Activated effector memory CD4-positive, alpha-beta T cell treated with anti-CD3 and anti-CD28 coated beads, Interleukin-2, amount 50 U/mL, for 16 hours (primary cell): ENCODE data around the gene MED16.
"Not testable (repeated sequence)": the region's sequence is repeated elsewhere in the genome, so short reads cannot be mapped to it uniquely, and the experiment has no call there.

Source experiments
- DNase-seq: peaks from one replicate; pipeline ENCODE4 v3.0.0-alpha.2; 2020

Gene MED16

DNA sequence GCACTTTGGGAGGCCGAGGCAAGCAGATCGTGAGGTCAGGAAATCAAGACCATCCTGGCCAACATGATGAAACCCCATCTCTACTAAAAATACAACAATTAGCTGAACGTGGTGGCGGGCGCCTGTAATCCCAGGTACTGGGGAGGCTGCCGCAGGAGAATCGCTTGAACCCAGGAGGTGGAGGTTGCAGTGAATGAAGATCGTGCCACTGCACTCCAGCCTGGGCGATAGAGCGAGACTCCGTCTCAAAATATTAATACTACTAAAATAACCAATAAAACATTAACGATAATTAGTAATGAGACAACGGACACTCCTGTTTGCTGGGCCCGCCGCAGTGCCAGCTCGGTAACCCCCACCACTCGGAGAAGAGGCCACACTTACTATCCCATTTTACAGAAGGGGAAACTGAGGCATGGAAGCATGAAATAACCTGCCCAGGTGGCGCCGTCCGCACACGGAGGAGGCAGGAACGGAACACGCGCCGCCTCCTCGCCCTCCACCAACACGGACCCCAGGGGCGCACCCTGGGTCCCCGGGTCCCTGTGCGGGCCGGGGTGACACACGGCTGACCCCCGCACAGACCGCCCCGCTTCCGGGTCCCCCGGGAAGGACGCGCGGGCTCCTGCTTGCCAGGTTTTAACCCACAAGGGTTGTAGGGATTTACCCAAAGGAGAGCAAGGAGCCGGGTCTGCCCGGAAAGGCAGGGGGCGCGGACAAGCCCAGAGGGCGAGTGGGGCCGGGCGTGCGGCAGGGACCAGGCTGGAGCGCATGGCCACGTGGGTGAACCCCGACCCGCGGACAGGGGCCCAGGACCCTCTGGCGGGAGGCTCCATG, 18.4 kb upstream of the MED16 start:
- DNase-seq: no peak

DNA sequence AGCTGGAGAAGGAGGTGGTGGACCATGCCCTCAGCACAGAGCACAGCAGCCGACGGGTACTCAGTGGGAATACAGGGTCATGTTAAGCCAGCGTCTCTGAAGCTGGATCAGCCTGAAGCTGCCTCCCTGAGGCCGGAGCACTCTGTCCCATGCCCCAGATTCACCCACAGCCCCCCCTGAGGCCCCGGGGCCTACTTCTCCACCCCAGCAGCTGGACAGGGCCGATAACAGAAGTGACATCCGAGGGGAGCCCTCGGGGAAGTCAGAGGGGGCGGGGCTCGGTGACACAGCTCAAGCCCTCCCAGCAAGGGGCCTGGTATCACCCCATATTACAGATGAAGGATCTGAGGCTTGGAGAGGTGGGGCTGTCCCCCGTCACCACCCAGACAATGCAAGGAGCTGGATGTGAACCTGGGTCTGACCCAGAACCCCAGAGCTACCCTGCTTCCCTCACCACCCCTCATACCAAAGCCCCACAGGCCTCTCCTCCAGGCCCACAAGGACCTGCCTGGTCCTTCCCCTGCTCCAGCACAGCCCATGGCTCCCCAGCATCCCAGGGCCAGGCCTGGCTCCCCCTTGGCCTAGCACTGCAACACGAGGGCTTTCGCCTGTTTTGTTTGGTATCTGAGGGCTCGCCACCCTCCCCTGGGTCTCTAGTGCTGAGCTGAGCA, 14.3 kb upstream of the MED16 start:
- DNase-seq: no peak

DNA sequence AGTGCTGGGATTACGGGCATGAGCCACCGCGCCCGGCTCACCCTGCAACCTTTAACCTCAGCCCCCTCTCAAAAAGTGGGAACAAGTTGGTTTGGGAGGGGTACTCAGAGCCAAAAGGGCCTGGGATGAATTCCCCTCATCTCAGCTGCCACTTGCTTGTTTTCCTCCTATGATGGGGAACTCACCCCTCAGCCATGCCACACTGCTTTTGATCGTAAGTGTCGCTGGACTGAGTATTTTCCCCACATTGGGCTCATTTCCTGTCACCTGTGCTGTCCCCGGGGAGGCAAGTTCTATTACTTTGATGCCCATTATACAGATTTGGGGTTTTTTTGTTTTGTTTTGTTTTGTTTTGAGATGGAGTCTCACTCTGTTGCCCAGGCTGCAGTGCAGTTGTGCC, 13.5 kb upstream of the MED16 start:
- DNase-seq: no peak

DNA sequence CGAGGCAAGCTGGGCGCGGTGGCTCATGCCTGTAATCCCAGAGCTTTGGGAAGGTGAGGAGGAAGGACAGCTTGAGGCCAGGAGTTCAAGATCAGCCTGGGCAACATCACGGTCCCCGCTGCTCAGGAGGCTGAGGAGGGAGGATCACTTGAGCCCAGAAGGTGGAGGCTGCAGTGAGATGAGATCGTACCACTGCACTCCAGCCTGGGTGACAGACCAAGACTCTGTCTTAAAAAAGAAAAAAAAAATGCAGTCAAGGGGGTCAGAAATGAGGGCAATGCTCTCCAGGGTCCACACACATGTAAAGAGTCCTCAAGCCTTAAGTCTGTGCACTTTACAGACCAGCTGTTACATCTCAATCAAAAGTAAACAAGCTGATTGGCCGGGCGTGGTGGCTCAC, 11.6 kb upstream of the MED16 start:
- DNase-seq: no peak

DNA sequence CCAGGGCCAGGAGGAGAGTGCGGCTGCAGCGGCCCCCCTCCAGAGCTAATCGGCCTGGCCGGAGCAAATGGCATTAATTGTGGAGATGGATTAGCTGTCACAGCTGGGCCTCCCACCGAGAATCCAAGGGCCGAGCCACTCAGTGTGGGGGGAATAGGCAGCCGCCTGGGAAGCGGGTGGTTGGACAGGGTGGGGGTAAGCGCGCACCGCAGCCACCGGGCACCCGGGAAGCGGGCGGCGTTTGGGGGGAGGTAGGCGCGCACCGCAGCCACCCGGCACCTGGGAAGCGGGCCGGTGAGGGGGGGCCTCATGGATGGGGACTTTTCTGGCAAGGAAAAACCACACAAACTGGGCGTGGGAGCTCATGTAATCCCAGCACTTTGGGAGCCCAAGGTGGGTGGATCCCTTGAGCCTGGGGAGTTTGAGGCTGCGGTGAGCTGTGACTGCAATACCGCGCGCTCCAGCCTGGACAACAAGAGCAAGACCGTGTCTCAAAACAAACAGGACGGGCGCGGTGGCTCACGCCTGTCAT, 10.3 kb upstream of the MED16 start:
- no peak for DNase-seq

DNA sequence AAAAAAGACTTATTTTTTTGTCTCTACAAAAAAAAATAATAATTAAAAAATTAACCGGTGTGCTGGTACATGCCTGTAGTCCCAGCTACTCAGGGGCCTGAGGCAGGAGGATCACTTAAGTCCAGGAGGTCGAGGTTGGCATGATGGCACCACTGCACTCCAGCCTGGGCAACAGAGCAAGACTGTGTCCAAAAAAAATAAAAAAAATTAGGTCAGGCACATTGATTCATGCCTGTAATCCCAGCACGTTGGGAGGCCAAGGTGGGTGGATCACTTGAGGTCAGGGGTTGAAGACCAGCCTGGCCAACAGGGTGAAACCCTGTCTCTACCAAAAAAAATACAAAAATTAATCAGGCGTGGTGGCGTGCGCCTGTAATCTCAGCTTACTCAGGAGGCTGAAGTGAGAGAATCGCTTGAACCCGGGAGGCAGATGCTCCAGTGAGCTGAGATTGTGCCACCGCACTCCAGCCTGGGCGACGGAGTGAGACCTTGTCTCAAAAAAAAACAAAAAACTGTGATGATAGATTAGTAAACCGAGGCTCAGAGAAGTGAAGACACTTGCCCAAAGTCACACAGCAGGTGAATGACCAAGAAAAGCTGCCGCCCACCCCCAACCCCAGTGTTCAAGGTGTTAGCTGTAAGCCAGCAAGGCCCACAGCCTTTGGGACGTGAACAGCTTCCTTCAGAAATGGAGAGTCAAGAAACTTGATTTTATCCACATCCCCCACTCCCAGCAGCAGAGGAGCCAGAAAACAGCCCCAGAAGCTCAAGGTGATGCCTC, 9.6 kb upstream of the MED16 start:
- no peak for DNase-seq

DNA sequence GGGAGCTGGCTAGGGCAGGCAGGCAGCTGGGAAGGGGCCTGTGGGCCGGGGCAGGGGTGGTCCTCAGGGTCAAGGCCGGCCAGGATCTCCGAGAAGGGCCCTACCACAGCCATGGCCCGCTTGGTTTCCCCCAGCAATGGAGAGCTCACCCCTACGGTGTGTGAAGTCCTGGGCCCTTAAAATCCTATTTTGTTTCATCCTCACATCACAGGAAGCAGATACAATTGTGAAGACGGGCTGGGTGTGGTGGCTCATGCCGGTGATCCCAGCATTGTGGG, 9.0 kb upstream of the MED16 start:
- no peak for DNase-seq

DNA sequence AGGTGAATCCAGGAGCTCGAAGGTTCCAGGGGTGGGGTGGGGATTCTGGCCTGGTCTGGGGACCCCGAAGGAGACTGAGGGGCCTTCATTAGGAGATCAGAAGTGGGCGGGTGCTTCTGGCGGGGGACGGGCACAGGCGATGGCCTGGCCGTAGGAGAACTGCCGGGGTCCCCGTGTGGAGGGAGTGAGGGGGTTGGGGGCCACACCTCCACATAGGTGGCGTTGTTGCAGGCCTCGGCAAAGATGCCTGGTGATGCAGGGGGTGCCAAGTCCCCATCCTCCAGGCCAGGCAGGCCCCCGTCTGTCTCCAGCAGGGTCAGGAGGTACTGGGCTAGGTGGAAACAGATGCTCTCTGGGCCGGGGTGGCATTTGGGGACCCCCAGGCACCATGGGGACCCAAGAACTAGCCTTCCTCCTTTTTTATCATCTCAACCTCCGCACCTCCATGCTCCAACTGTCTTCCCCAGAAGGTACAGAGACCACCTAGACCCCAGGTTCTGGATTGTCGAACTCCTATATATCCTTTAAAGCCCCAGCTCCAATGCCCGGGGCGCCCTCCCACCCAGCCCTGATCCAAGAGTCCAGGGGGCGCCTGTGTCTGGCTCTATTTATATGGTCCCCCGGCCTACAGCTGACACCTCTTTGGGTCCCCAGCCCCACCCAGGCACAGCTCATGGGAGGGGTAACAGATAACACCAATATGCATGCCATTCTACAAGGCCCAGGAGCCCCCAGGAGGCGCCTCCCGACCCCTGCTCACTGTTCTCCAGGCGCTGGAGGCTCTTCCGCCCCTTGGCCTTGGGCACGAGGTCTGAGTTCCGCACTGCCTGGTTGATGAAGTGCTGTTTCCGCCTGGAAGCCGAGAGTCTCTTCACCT, 8.5 kb upstream of the MED16 start:
- DNase-seq: no peak

DNA sequence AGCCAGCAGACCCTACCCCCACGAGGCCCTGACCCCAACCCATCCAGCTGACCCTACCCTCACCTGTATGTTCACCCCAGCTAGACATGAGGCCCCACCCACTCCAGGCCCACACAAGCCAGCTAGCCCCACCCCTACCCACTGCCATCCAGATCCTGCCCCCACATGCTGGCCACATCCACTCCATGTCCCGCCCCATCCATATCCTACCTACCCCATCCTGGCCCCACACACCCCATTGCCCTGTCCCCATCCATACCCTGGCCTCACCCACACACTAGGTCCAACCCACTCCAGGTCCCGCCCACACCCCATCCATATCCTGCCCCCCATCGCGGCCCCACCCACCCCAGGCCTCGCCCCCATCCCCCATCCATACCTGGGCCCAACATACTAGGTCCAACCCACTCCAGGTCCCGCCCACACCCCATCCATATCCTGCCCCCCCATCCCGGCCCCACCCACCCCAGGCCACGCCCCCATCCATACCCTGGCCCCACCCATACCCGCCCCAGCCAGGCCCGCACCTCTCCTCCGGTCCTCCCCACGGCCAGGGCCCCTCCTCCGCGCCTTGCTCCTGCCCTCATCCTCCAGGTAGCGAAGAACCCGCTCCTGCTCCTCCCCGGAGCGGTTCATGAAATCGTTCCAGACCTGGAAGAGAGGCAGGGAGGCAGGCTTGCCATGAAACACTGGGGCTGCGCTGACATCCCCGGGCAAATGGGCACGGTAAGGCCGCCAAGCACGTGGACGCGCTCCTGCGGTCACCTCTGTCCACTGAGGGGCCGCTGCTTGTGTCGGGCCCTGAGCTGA, 7.5 kb upstream of the MED16 start:
- no peak for DNase-seq

DNA sequence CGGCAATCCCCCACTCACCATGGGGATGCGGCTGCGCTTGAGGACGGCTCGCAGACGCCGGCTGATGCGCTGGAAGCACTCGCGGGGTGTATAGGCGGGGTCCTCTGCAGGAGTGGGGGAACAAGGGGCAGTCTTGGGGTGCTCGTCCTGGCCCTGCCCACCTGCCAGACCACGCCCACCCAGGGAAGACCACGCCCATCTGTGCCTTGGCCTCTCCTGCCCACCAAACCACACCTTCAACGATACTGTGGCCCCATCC, 7.0 kb upstream of the MED16 start:
- DNase-seq: no peak

DNA sequence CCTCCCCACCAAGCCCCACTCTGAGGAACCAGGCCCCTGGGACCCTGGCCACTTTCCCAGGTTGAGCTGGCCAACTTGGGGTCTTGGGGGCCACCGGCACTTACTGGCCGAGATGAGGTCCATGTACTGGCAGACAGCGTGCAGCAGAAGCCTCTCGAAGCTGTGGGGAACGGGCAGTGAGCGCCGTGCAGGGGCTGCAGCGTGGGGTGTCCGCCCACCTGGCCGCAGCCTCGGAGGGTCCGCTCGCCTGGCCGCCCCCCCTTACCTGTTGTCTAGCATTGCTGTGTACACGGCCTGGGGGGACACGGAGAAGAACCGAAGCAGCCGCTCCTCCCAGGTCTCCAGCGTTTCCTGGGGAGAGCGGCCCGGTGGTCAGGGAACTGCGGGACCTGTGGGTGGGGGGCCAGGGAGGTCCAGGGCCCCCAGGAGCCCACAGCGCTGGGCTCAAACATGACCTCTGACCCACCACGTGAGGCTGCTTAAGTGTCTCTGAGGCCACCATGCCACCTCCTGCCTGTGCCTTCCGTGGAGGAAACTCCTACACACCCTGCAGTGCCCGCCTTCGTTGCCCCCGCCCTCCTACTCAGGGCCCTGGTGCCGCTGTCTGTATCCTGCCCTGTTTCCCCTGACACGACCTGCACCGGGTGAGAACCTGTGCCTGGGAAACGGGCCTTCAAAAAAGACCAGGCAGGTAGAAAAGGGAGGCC, 6.5 kb upstream of the MED16 start:
- no peak for DNase-seq

DNA sequence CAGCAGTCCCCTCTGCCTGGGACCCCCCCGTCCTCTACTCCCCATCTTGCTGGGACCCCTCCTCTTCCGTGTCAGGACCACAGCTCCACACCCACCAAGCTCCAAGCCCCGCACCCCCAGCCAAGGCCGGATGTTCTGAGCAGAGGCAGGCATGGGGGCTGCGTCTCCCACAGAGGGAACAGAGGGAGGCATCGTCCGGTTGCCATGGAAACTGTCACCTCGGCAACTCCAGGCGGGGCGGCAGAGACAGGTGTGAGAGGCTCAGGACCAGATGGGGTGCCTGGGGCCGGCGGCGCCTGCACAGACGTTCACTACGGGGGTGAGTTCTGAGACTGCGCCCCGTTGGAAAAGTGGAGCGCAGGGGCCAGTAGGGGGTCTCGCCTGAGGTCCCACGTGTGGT, 5.7 kb upstream of the MED16 start:
- DNase-seq: no peak

DNA sequence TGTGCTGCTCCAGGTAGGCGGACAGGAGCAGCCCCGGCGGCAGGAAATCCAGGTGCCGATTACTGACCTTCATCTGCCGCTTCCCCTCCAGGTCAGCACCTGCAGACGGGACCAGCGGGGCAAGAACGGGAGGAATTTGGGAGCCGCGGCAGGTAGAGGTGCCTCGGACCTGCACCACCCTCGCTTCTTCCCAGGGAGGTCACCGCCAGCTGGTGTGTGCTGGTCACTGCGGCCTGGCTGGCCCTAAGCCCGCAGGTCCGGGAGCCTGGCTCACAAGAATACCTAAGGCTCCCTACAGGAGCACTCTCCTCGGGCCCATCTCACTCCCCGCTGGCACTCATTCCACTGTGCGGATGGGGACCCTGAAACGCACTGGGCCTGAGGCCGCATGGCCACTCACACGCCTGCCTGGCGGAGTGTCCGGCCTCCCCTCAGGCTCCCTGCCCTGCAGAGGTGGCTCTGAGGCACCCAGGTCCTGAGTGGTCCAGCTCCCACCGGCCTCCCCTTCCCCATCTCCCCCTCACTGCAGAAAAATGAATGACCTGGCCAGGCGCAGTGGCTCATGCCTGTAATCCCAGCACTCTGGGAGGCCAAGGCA, 4.6 kb upstream of the MED16 start:
- DNase-seq: no peak

DNA sequence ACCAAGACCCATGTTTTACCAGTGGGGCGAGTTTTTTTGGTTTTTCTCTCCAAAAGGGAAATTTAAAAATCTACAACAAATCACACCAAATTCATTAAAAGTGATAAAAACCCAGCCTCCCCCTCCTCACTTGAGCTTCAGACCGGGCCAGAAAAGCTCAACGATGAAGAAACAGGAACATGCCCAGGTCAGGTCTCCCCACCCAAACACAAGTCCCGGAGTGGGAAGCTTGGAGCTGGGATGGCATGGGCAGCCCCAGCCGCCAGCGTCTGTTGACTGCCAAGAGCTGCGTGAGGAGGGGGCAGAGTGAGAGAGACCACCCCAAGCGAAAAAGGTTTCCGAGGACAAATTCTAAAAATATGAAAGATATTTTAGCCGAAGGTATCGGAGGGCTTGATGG, 4.0 kb upstream of the MED16 start:
- DNase-seq: no peak

DNA sequence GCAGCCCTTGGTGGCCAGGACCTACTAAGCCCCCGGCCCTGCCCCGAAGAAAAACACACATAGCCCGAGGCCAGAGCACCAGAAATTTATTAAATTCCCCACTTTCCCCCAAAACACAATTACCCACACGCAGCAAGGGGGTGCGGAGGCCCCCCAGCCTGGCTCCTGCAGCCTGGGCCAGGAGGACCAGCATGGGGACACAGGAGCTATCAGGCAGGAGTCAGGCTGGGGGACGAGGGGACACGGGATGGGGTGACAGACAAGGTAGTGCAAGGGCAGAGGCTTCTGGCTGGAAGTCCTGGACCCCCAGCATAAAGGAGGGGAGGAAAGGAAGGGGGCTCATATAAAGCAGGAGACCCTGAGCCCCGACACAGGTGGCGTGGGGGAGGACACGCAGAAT, 3.4 kb upstream of the MED16 start:
- no peak for DNase-seq

DNA sequence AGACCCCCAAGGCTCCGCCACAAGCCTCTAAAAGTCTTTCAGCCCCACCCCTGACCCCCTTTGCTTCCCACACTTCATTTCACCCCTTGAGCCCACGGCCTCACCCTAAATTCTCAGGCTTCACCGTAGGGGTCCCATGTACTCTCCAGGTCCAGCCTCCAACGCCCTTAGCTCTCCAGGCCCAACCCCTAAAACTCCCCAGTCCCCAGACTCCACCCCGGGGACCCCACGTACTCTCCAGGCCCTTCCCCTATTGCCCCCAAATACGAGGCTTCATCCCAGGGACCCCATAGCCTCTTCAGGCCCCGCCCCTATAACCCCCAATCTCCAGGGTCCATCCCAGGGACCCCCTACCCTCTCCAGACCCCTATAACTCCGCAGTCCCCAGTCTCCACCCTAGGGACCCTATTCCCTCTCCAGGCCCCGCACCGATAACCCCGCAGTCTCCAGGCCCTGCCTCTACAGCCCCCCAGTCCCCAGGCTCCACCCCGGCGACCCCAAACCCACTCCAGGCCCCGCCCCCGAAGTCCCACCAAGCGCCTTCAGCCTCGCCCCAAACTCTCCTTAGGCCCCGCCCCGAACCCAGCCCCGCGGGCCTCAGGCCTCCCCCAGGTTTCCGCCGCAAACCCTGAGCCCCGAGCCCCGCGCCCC, 619 bp downstream of the MED16 start:
- no peak for DNase-seq

DNA sequence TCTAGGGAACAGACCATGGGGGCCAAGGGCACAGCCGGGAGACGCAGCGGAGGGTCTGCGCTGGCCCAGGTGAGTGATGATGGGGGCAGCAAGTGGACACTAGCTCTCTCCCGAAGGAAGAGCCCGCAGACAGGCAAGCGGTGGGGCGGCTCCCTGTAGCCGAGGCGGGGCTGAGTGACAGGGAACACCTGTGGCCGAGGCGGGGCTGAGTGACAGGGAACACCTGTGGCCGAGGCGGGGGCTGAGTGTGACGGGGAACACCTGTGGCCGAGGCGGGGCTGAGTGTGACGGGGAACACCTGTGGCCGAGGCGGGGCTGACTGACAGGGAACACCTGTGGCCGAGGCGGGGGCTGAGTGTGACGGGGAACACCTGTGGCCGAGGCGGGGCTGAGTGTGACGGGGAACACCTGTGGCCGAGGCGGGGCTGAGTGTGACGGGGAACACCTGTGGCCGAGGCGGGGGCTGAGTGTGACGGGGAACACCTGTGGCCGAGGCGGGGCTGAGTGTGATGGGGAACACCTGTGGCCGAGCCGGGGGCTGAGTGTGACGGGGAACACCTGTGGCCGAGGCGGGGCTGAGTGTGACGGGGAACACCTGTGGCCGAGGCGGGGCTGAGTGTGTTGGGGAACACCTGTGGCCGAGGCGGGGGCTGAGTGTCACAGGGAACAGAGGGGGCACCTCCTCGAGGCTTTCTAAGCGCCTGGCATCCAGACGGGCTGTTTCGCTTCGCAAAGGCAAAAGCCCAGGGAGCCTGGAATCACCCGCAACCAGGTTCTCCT, 1.4 kb downstream of the MED16 start:
- DNase-seq: not testable (repeated sequence)

DNA sequence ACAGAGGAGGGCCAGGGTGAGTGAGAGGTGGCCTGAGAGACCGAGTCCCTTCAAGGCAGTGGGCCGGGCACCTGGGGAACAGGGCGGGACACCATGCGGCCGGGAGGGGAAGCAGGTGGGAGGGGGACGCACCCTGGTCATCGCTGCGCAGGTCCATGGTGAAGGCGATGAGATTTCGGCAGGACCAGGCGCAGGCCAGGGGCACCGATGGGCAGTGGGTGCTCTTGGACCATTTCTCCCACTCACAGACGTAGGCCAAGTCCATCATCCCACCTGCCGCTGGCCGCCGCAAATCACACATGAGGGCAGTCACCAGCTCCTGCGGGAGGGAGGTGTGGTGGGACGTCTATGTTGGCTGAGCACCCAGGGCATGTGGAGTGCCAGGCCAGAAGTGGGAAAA, 2.2 kb downstream of the MED16 start:
- DNase-seq: no peak

DNA sequence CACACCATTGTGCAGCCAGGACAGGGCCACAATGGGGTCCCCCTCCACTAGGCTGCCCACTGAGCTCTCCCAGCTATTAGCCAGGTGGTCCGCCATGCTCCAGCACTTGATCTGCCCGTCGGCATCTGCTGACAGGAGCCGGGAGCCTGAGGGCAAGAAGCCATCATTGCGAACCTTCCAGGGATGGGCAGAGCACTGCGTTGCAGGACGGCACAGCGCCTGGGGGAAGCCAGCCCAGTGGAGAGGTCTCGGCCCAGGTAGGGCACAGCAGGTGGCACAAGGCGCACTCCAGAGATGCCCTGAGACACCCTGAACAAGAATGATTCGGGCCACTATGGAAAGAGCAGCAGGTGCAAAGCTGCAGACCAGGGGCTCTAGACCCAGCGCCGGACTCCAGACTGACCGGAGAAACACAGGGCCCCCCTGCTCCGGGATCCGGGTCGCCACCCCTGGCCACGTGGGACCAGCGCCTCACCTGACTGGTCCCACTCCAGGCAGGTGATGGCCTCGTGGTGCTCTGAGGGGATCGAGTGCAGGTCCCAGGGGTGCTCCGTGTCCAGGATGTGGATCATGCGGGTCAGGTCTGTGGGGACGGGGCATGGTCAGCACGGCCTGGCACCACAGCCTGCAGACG, 3.2 kb downstream of the MED16 start:
- no peak for DNase-seq
